HG02884 (cell line): ENCODE data around the gene ZNF768.

Experiments
- ATAC-seq: cut with Tn5 transposase; IDR thresholded peaks from one replicate; pipeline ENCODE4 v1.9.1; 2021; ENCODE audit warnings: mild to moderate bottlenecking, moderate library complexity; ENCODE audit not compliant: unreplicated experiment

The ZNF768 gene

DNA sequence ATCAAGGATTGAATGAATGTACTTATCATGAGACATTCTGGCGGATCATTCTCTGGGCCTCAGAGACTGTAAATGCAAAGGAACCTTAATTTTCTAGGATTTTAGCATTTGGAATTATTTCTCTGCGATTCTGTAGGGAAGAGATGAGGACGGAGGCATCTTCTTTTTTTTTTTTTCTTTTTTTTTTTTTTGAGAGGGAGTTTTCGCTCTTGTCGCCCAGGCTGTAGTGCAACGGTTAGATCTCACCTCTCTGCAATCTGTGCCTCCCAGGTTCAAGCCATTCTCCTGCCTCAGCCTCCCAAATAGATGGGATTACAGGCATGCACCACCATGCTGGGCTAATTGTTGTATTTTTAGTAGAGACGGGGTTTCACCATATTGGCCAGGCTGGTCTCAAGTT is 51.7 kb downstream of the ZNF768 start:
- ATAC-seq = no peak

DNA sequence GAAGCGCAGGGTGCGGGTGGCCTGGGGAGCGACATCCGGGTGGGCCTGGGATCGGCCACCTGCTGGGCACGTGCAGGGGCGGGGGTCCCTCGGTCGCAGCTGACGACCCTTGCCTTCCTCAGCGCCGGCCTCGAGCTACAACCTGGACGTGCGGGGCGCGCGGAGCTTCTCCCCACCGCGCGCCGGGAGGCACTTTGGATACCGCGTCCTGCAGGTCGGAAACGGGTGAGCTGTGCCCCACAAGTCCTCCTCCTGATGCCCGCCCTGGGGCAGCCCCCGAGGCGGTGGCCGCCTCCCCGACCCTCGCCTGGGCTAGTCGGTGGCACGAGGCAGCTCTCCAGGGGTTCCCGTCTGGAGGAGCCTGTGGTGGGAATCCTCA is 52.3 kb downstream of the ZNF768 start:
- no peak for ATAC-seq
